Measurements from ENCODE around the gene RFX7.

DNA sequence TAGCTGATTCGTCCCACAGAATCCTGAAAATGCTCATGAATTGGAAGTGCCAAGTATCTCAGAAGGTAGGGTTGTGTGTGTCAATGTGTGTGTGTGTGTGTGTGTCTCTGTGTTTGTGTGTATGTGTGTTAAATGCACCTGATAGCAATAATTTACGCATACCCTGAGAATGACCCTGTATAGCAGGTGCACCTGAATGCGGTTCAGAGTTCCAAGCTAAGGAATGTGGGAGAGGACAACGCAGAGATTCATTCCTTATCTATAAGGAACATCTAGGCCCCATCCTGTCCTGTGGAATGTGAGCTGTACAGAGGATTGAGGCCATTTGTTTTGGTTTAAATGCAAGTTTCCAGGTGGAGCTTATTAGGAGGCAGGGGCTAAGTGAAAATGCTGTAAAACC, 201.2 kb downstream of the RFX7 start:
- TF ChIP-seq SCRT1 (tag by site-specific recombination; IDR thresholded peaks at IDR 0.05; ENCODE audit: borderline replicate concordance) (no peak), ZNF19 (tag by site-specific recombination; IDR thresholded peaks at IDR 0.05; ENCODE audit: low read depth) (no peak), ZNF837 (tag by site-specific recombination; IDR thresholded peaks at IDR 0.05) (no peak), ZEB2 (tag by site-specific recombination; IDR thresholded peaks at IDR 0.05) (no peak), ZNF292 (tag by site-specific recombination; IDR thresholded peaks at IDR 0.05; ENCODE audit: borderline replicate concordance, low read depth) (no peak), MZF1 (tag by site-specific recombination; IDR thresholded peaks at IDR 0.05; ENCODE audit: borderline replicate concordance) (no peak), ZNF768 (tag by site-specific recombination; IDR thresholded peaks at IDR 0.05) (no peak)
- TF ChIP-seq, protein P1, sequence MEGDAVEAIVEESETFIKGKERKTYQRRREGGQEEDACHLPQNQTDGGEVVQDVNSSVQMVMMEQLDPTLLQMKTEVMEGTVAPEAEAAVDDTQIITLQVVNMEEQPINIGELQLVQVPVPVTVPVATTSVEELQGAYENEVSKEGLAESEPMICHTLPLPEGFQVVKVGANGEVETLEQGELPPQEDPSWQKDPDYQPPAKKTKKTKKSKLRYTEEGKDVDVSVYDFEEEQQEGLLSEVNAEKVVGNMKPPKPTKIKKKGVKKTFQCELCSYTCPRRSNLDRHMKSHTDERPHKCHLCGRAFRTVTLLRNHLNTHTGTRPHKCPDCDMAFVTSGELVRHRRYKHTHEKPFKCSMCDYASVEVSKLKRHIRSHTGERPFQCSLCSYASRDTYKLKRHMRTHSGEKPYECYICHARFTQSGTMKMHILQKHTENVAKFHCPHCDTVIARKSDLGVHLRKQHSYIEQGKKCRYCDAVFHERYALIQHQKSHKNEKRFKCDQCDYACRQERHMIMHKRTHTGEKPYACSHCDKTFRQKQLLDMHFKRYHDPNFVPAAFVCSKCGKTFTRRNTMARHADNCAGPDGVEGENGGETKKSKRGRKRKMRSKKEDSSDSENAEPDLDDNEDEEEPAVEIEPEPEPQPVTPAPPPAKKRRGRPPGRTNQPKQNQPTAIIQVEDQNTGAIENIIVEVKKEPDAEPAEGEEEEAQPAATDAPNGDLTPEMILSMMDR (tag by site-specific recombination; IDR thresholded peaks at IDR 0.05): no peak
- TF ChIP-seq, protein P2, sequence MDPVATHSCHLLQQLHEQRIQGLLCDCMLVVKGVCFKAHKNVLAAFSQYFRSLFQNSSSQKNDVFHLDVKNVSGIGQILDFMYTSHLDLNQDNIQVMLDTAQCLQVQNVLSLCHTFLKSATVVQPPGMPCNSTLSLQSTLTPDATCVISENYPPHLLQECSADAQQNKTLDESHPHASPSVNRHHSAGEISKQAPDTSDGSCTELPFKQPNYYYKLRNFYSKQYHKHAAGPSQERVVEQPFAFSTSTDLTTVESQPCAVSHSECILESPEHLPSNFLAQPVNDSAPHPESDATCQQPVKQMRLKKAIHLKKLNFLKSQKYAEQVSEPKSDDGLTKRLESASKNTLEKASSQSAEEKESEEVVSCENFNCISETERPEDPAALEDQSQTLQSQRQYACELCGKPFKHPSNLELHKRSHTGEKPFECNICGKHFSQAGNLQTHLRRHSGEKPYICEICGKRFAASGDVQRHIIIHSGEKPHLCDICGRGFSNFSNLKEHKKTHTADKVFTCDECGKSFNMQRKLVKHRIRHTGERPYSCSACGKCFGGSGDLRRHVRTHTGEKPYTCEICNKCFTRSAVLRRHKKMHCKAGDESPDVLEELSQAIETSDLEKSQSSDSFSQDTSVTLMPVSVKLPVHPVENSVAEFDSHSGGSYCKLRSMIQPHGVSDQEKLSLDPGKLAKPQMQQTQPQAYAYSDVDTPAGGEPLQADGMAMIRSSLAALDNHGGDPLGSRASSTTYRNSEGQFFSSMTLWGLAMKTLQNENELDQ (tag by site-specific recombination; IDR thresholded peaks at IDR 0.05; ENCODE audit: low read depth): no peak

Data from HEK293 (cell line).